Measurements from ENCODE around the gene UVRAG. TPM values are rescaled to one million over a fixed set of nuclear protein-coding genes. Genes with fewer than 3 reads are reported as not detected.

Gene UVRAG
- total RNA-seq, 1 donor from 2014 or later, result 27.6 TPM

DNA sequence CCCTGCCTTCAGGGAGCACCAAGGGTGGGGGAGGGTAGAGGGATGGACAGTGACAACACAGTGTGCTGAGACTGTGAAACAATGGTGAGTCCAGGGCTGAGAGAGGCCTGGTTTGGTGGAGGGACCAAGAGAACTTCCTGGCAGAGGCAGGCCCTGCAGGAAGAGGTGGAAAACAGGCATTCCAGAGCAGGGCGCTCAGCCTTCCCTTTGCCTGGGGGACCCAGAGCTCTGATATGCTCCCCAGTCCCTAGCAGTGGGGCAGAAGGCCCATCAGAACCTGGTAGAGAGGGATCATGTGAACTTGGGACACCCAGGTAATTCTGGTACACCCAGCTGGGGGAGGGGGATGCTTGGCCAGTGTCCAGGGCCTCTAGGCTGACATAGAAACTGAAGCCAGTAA, 17.2 kb upstream of the UVRAG start:
- no peak overlapping the region for H3K4me3 Mint-ChIP-seq
- H3K36me3 Mint-ChIP-seq, result no peaks in the 10 kb centered on the region
- DNase-seq (ENCODE audit: low spot score in 2 of 2, unreplicated experiment in 2 of 2), result no peak
- no peaks in the 10 kb centered on the region for H3K9me3 Mint-ChIP-seq
- no peak overlapping the region for H3K27ac Mint-ChIP-seq
- TF ChIP-seq CTCF (IDR thresholded peaks at IDR 0.05; ENCODE audit: unreplicated experiment), result no peak
- H3K27me3 Mint-ChIP-seq (ENCODE audit: low read depth), result no peaks in the 10 kb centered on the region
- H3K4me1 Mint-ChIP-seq, result peaks cover 10% of the 10 kb centered on the region

DNA sequence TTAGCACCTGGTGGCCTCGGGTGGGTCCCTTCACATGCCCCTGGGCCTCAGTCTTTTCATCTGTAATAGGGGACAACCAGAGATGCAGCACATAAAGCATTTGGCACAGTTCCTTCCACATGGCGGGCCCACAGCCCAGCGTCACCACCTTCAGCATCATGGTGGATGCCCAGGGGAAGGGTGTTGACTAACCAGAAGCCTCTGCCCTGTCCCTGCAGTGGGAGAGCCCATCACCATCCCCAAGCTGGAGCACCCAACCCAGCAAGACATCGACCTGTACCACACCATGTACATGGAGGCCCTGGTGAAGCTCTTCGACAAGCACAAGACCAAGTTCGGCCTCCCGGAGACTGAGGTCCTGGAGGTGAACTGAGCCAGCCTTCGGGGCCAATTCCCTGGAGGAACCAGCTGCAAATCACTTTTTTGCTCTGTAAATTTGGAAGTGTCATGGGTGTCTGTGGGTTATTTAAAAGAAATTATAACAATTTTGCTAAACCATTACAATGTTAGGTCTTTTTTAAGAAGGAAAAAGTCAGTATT, 14.8 kb upstream of the UVRAG start:
- no peak for TF ChIP-seq CTCF (IDR thresholded peaks at IDR 0.05; ENCODE audit: unreplicated experiment)
- no peak overlapping the region for H3K27ac Mint-ChIP-seq
- H3K27me3 Mint-ChIP-seq (ENCODE audit: low read depth), result no peaks in the 10 kb centered on the region
- H3K36me3 Mint-ChIP-seq, result no peaks in the 10 kb centered on the region
- peaks cover 6% of the 10 kb centered on the region for H3K4me1 Mint-ChIP-seq
- H3K9me3 Mint-ChIP-seq, result no peaks in the 10 kb centered on the region
- DNase-seq (ENCODE audit: low spot score in 2 of 2, unreplicated experiment in 2 of 2), result no peak
- H3K4me3 Mint-ChIP-seq, result no peak overlapping the region

DNA sequence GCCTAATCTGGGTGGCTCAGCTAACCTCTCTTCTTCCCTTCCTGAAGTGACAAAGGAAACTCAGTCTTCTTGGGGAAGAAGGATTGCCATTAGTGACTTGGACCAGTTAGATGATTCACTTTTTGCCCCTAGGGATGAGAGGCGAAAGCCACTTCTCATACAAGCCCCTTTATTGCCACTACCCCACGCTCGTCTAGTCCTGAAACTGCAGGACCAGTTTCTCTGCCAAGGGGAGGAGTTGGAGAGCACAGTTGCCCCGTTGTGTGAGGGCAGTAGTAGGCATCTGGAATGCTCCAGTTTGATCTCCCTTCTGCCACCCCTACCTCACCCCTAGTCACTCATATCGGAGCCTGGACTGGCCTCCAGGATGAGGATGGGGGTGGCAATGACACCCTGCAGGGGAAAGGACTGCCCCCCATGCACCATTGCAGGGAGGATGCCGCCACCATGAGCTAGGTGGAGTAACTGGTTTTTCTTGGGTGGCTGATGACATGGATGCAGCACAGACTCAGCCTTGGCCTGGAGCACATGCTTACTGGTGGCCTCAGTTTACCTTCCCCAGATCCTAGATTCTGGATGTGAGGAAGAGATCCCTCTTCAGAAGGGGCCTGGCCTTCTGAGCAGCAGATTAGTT, 14.2 kb upstream of the UVRAG start:
- H3K27me3 Mint-ChIP-seq (ENCODE audit: low read depth), result no peaks in the 10 kb centered on the region
- no peak overlapping the region for H3K27ac Mint-ChIP-seq
- H3K4me3 Mint-ChIP-seq, result no peak overlapping the region
- TF ChIP-seq CTCF (IDR thresholded peaks at IDR 0.05; ENCODE audit: unreplicated experiment), result no peak
- DNase-seq (ENCODE audit: low spot score in 2 of 2, unreplicated experiment in 2 of 2), result no peak
- no peaks in the 10 kb centered on the region for H3K9me3 Mint-ChIP-seq
- H3K4me1 Mint-ChIP-seq, result peaks cover 6% of the 10 kb centered on the region
- no peaks in the 10 kb centered on the region for H3K36me3 Mint-ChIP-seq

GRCh38 chr11:75801362-75802020, 13.5 kb upstream of the UVRAG start:
- Mint-ChIP-seq H3K9me3 (no peaks in the 10 kb centered on the region), H3K36me3 (no peaks in the 10 kb centered on the region), H3K4me3 (no peak overlapping the region), H3K27me3 (ENCODE audit: low read depth) (no peaks in the 10 kb centered on the region), H3K27ac (no peak overlapping the region), H3K4me1 (peaks cover 6% of the 10 kb centered on the region)
- no peak for DNase-seq (ENCODE audit: low spot score in 2 of 2, unreplicated experiment in 2 of 2)
- no peak for TF ChIP-seq CTCF (IDR thresholded peaks at IDR 0.05; ENCODE audit: unreplicated experiment)

- H3K4me3 Mint-ChIP-seq, result no peak overlapping the region
- no peaks in the 10 kb centered on the region for H3K27me3 Mint-ChIP-seq (ENCODE audit: low read depth)
- H3K4me1 Mint-ChIP-seq, result peaks cover 6% of the 10 kb centered on the region
- H3K9me3 Mint-ChIP-seq, result no peaks in the 10 kb centered on the region
- no peaks in the 10 kb centered on the region for H3K36me3 Mint-ChIP-seq
- TF ChIP-seq CTCF (IDR thresholded peaks at IDR 0.05; ENCODE audit: unreplicated experiment), result no peak
- no peak overlapping the region for H3K27ac Mint-ChIP-seq
- DNase-seq (ENCODE audit: low spot score in 2 of 2, unreplicated experiment in 2 of 2), result no peak
Measured at GRCh38 chr11:75802021-75802912, 12.7 kb upstream of the UVRAG start.

Measured in mesothelial cell of epicardium (in vitro differentiated cells).